GM23338 (cell line): ENCODE results near the gene MICB.

Experiments
- CREB1 ChIP-seq: fragments of 250-450 bp; sonication (Bioruptor Pico); IDR thresholded peaks from 2 replicates; pipeline ENCODE4 v1.5.0; 2020; ENCODE audit warnings: low read depth, mild to moderate bottlenecking, moderate library complexity
- CTCF ChIP-seq, 2 experiments: fragments of 200-600 bp in 1 of 2; sonication (generic) in 1 of 2; conservative IDR thresholded peaks; 2 replicates each; pipeline versions ENCODE4 v1.5.1 to v1.6.1; 2016 to 2017; ENCODE audit warnings: antibody characterized with exemption in 2 of 2, low read depth in 2 of 2, mild to moderate bottlenecking in 2 of 2, moderate library complexity in 1 of 2
- EZH2 ChIP-seq: fragments of 200-600 bp; sonication (generic); IDR thresholded peaks from one replicate; pipeline ENCODE4 v1.8.0; 2017; ENCODE audit warnings: antibody characterized with exemption, mild to moderate bottlenecking, low read depth; ENCODE audit not compliant: unreplicated experiment
- JUNB ChIP-seq: IDR thresholded peaks from one replicate; pipeline ENCODE4 v1.6.1; 2016; ENCODE audit warnings: antibody characterized with exemption; ENCODE audit not compliant: unreplicated experiment
- POLR2AphosphoS5 ChIP-seq: IDR thresholded peaks from 2 replicates; pipeline ENCODE4 v1.6.1; 2016; ENCODE audit warnings: antibody characterized with exemption, low read depth
- REST ChIP-seq: IDR thresholded peaks from one replicate; pipeline ENCODE4 v1.6.1; 2018; ENCODE audit warnings: antibody characterized with exemption; ENCODE audit not compliant: unreplicated experiment
- ZNF114 ChIP-seq: fragments of 250-450 bp; sonication (Bioruptor Pico); IDR thresholded peaks from 2 replicates; pipeline ENCODE4 v1.5.0; 2020; ENCODE audit warnings: mild to moderate bottlenecking, moderate library complexity

DNA sequence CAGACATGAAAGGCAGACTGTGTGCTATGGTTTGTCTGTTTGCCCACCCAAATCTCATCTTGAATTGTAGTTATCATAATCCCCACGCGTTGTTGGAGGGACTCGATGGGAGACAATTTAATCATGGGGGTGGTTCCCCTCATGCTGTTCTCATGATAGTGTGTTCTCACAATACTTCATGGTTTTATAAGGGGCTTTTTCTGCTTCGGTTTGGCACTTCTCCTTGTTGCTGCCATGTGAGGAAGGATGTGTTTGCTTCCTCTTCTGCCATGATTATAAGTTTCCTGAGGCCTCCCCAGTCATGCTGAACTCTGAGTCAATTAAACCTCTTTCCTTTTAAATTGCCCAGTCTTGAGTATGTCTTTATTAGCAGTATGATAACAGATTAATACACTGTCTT lies 47.2 kb upstream of the MICB start:
- TF ChIP-seq CTCF (conservative IDR thresholded peaks at IDR 0.05; ENCODE audit: low read depth in 2 of 2) (no peak), EZH2 (no peak), CREB1 (CRISPR knock-in tag) (no peak), REST (no peak), POLR2AphosphoS5 (no peak), JUNB (no peak), ZNF114 (CRISPR knock-in tag) (no peak)
